ENCODE data around the gene FOS.

Gene FOS

DNA sequence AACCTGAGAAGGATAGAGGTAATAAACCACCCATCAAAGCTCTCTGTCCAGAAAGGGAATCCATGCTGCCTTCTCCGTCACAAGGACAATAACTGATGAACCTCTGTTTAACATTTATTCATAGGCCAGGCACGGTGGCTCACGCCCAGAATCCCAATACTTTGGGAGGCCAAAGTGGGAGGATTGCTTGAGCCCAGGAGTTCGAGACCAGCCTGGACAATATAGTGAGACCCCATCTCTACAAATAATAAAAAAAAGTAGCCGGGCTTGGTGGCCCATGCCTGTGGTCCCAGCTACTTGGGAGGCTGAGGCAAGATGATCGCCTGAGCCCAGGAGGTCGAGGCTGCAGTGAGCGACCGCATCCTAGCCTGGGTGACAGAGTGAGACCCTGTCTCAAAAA lies 7.1 kb upstream of the FOS start:
- no peaks in the 10 kb centered on the region for H3K36me3 ChIP-seq (ENCODE audit: control insufficient read depth in 1 of 2, insufficient read depth in 2 of 2, low read length in 2 of 2)
- H2BK120ac ChIP-seq (ENCODE audit: insufficient read depth, low read length, poor library complexity) = peak overlapping the region; percentile 26
- H3K4me2 ChIP-seq (ENCODE audit: low read length) = no peak overlapping the region
- H3K27me3 ChIP-seq (ENCODE audit: insufficient read depth, low read length) = no peaks in the 10 kb centered on the region
- peaks cover 22 to 23% of the 10 kb centered on the region in 2 experiments for H3K4me1 ChIP-seq (ENCODE audit: control insufficient read depth in 1 of 2, insufficient read depth in 2 of 2, low read length in 2 of 2)
- peak overlapping the region; percentile 53 for H2AK5ac ChIP-seq (ENCODE audit: low read length)
- H2BK12ac ChIP-seq (ENCODE audit: low read length) = peak overlapping the region; percentile 45
- H3K79me2 ChIP-seq (ENCODE audit: control insufficient read depth, insufficient read depth, low read length, poor library complexity) = peaks cover 4% of the 10 kb centered on the region
- no peak overlapping the region for H3K4ac ChIP-seq (ENCODE audit: low read depth, low read length)
- no peak overlapping the region for H3K14ac ChIP-seq (ENCODE audit: low read length)
- no peaks in the 10 kb centered on the region for H3K9me3 ChIP-seq (ENCODE audit: insufficient read depth, low read depth, low read length)
- peak overlapping the region; percentile 10 for H2BK5ac ChIP-seq (ENCODE audit: low read depth, low read length, poor library complexity)
- H3K79me1 ChIP-seq (ENCODE audit: low read length) = peaks cover 21% of the 10 kb centered on the region
- H3K18ac ChIP-seq (ENCODE audit: low read length) = no peak overlapping the region
- no peak for DNase-seq
- peak overlapping the region; percentile 41 for H4K91ac ChIP-seq (ENCODE audit: low read depth, low read length)
- H4K12ac ChIP-seq (ENCODE audit: low read depth, low read length) = no peak overlapping the region
- no peak overlapping the region for H4K8ac ChIP-seq (ENCODE audit: low read depth, low read length)
- no peak overlapping the region for H2AFZ ChIP-seq (ENCODE audit: insufficient read depth, low read length, poor library complexity)
- H3K9ac ChIP-seq (ENCODE audit: low read length) = no peak overlapping the region
- no CpG with 5 or more reads among the region's 9 CpGs for WGBS (ENCODE audit: extremely low coverage, insufficient coverage, insufficient read length)
- no peak overlapping the region for H3K27ac ChIP-seq (ENCODE audit: low read depth, low read length)
- H3K4me3 ChIP-seq (ENCODE audit: low read depth, low read length) = no peak overlapping the region
- H3K23ac ChIP-seq (ENCODE audit: low read length) = no peak overlapping the region

DNA sequence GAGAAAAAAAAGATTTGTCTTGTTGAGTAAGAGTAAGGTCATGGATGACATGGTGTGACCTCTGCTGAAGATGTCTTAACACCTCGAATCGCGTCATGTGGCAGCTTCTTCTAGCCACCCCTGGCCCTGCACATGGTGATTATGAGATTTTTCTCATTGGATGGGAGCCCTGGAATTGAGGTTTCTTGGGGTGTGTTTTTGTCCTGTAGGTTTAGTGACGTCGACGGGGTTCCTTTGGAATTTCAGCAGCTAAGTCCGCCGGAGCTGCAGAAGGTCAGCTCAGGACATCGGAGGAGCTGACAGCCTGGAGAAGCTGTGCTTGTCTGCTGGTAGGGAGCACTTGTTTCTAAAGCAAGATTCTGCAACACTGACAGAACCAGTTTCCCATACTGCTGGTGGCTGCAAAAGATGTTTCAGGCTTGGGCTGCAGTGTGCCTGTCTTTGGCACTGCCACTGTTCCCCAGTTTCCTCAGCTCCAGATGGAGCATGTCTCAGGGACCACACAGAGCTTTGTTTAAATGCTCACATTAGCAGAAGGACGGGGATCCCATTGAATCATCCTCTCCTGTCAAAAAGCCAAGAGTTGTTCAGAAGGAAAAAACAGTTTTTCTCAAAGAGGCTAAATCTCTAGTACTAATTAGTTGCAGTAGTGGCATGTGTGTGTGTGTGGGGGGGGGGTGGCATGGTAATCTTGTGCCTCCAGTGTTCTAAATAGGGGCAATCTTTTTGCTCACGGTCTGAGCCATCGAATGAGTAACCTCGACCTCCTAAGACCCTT lies 5.2 kb upstream of the FOS start:
- no peak overlapping the region for H3K23ac ChIP-seq (ENCODE audit: low read length)
- no peak overlapping the region for H2BK5ac ChIP-seq (ENCODE audit: low read depth, low read length, poor library complexity)
- no peak overlapping the region for H3K18ac ChIP-seq (ENCODE audit: low read length)
- H3K4me1 ChIP-seq (ENCODE audit: control insufficient read depth in 1 of 2, insufficient read depth in 2 of 2, low read length in 2 of 2) = peaks cover 14 to 23% of the 10 kb centered on the region in 2 experiments
- no peak overlapping the region for H2BK12ac ChIP-seq (ENCODE audit: low read length)
- no peak overlapping the region for H2BK120ac ChIP-seq (ENCODE audit: insufficient read depth, low read length, poor library complexity)
- H3K27me3 ChIP-seq (ENCODE audit: insufficient read depth, low read length) = no peaks in the 10 kb centered on the region
- no CpG with 5 or more reads among the region's 13 CpGs for WGBS (ENCODE audit: extremely low coverage, insufficient coverage, insufficient read length)
- H4K91ac ChIP-seq (ENCODE audit: low read depth, low read length) = no peak overlapping the region
- no peak overlapping the region for H4K8ac ChIP-seq (ENCODE audit: low read depth, low read length)
- H2AK5ac ChIP-seq (ENCODE audit: low read length) = no peak overlapping the region
- H4K12ac ChIP-seq (ENCODE audit: low read depth, low read length) = no peak overlapping the region
- DNase-seq = peak; percentile 92 to 93
- no peak overlapping the region for H3K4ac ChIP-seq (ENCODE audit: low read depth, low read length)
- H3K36me3 ChIP-seq (ENCODE audit: control insufficient read depth in 1 of 2, insufficient read depth in 2 of 2, low read length in 2 of 2) = no peaks in the 10 kb centered on the region
- H3K4me3 ChIP-seq (ENCODE audit: low read depth, low read length) = no peak overlapping the region
- H3K27ac ChIP-seq (ENCODE audit: low read depth, low read length) = no peak overlapping the region
- no peak overlapping the region for H3K9ac ChIP-seq (ENCODE audit: low read length)
- H3K14ac ChIP-seq (ENCODE audit: low read length) = no peak overlapping the region
- H3K79me1 ChIP-seq (ENCODE audit: low read length) = peaks cover 22% of the 10 kb centered on the region
- H3K9me3 ChIP-seq (ENCODE audit: insufficient read depth, low read depth, low read length) = no peaks in the 10 kb centered on the region
- H2AFZ ChIP-seq (ENCODE audit: insufficient read depth, low read length, poor library complexity) = no peak overlapping the region
- peak overlapping the region; percentile 3 for H3K4me2 ChIP-seq (ENCODE audit: low read length)
- H3K79me2 ChIP-seq (ENCODE audit: control insufficient read depth, insufficient read depth, low read length, poor library complexity) = peaks cover 3% of the 10 kb centered on the region

- H4K91ac ChIP-seq (ENCODE audit: low read depth, low read length) = no peak overlapping the region
- no peak overlapping the region for H2BK120ac ChIP-seq (ENCODE audit: insufficient read depth, low read length, poor library complexity)
- no peak overlapping the region for H3K4ac ChIP-seq (ENCODE audit: low read depth, low read length)
- no peak overlapping the region for H3K14ac ChIP-seq (ENCODE audit: low read length)
- H3K79me2 ChIP-seq (ENCODE audit: control insufficient read depth, insufficient read depth, low read length, poor library complexity) = peaks cover 7% of the 10 kb centered on the region
- no peaks in the 10 kb centered on the region for H3K27me3 ChIP-seq (ENCODE audit: insufficient read depth, low read length)
- H3K18ac ChIP-seq (ENCODE audit: low read length) = no peak overlapping the region
- no CpG with 5 or more reads among the region's 6 CpGs for WGBS (ENCODE audit: extremely low coverage, insufficient coverage, insufficient read length)
- no peaks in the 10 kb centered on the region for H3K9me3 ChIP-seq (ENCODE audit: insufficient read depth, low read depth, low read length)
- H3K36me3 ChIP-seq (ENCODE audit: control insufficient read depth in 1 of 2, insufficient read depth in 2 of 2, low read length in 2 of 2) = no peaks in the 10 kb centered on the region
- H3K79me1 ChIP-seq (ENCODE audit: low read length) = peaks cover 26% of the 10 kb centered on the region
- H3K4me3 ChIP-seq (ENCODE audit: low read depth, low read length) = no peak overlapping the region
- no peak overlapping the region for H4K12ac ChIP-seq (ENCODE audit: low read depth, low read length)
- no peak overlapping the region for H2AFZ ChIP-seq (ENCODE audit: insufficient read depth, low read length, poor library complexity)
- DNase-seq = peak in 1 of 2 donors; percentile 21
- no peak overlapping the region for H3K27ac ChIP-seq (ENCODE audit: low read depth, low read length)
- peaks cover 14 to 20% of the 10 kb centered on the region in 2 experiments for H3K4me1 ChIP-seq (ENCODE audit: control insufficient read depth in 1 of 2, insufficient read depth in 2 of 2, low read length in 2 of 2)
- H2BK5ac ChIP-seq (ENCODE audit: low read depth, low read length, poor library complexity) = no peak overlapping the region
- H4K8ac ChIP-seq (ENCODE audit: low read depth, low read length) = no peak overlapping the region
- H2AK5ac ChIP-seq (ENCODE audit: low read length) = no peak overlapping the region
- H3K4me2 ChIP-seq (ENCODE audit: low read length) = no peak overlapping the region
- no peak overlapping the region for H3K9ac ChIP-seq (ENCODE audit: low read length)
- no peak overlapping the region for H2BK12ac ChIP-seq (ENCODE audit: low read length)
- H3K23ac ChIP-seq (ENCODE audit: low read length) = no peak overlapping the region
These were observed 4.4 kb upstream of the FOS start for GRCh38 chr14:75274050-75274898.

GRCh38 chr14:75274899-75275569 lies 3.6 kb upstream of the FOS start:
- peaks cover 0 to 4% of the 10 kb centered on the region in 2 experiments for H3K36me3 ChIP-seq (ENCODE audit: control insufficient read depth in 1 of 2, insufficient read depth in 2 of 2, low read length in 2 of 2)
- H3K4me2 ChIP-seq (ENCODE audit: low read length) = no peak overlapping the region
- no peak overlapping the region for H3K18ac ChIP-seq (ENCODE audit: low read length)
- H3K79me1 ChIP-seq (ENCODE audit: low read length) = peaks cover 24% of the 10 kb centered on the region
- no peak overlapping the region for H2AFZ ChIP-seq (ENCODE audit: insufficient read depth, low read length, poor library complexity)
- peaks cover 7% of the 10 kb centered on the region for H3K79me2 ChIP-seq (ENCODE audit: control insufficient read depth, insufficient read depth, low read length, poor library complexity)
- DNase-seq = peak; percentile 57 to 67
- H2BK5ac ChIP-seq (ENCODE audit: low read depth, low read length, poor library complexity) = no peak overlapping the region
- no peak overlapping the region for H3K27ac ChIP-seq (ENCODE audit: low read depth, low read length)
- peaks cover 20 to 25% of the 10 kb centered on the region in 2 experiments for H3K4me1 ChIP-seq (ENCODE audit: control insufficient read depth in 1 of 2, insufficient read depth in 2 of 2, low read length in 2 of 2)
- H2AK5ac ChIP-seq (ENCODE audit: low read length) = no peak overlapping the region
- no peaks in the 10 kb centered on the region for H3K27me3 ChIP-seq (ENCODE audit: insufficient read depth, low read length)
- no peak overlapping the region for H4K12ac ChIP-seq (ENCODE audit: low read depth, low read length)
- no peak overlapping the region for H3K4me3 ChIP-seq (ENCODE audit: low read depth, low read length)
- no peaks in the 10 kb centered on the region for H3K9me3 ChIP-seq (ENCODE audit: insufficient read depth, low read depth, low read length)
- no CpG with 5 or more reads among the region's 9 CpGs for WGBS (ENCODE audit: extremely low coverage, insufficient coverage, insufficient read length)
- H3K14ac ChIP-seq (ENCODE audit: low read length) = no peak overlapping the region
- H3K9ac ChIP-seq (ENCODE audit: low read length) = no peak overlapping the region
- no peak overlapping the region for H4K8ac ChIP-seq (ENCODE audit: low read depth, low read length)
- peak overlapping the region; percentile 6 for H2BK12ac ChIP-seq (ENCODE audit: low read length)
- no peak overlapping the region for H3K23ac ChIP-seq (ENCODE audit: low read length)
- H4K91ac ChIP-seq (ENCODE audit: low read depth, low read length) = no peak overlapping the region
- H3K4ac ChIP-seq (ENCODE audit: low read depth, low read length) = no peak overlapping the region
- no peak overlapping the region for H2BK120ac ChIP-seq (ENCODE audit: insufficient read depth, low read length, poor library complexity)

Measured in trophoblast cell (in vitro differentiated cells and primary cell).